GM12878 (cell line): ENCODE measurements around the gene CACTIN. TPM values are rescaled to one million over a fixed set of nuclear protein-coding genes. Genes with fewer than 3 reads are reported as not detected.

Experiments
- ATAC-seq: fragments of 200-7000 bp; cut with Tn5 transposase; 3 replicates; pipeline ENCODE4 v1.9.1; 2020; ENCODE audit warnings: mild to moderate bottlenecking, moderate library complexity
- BruUV-seq: library from RNA; stranded (reverse); fragments of 400-500 nt; replicated peaks from 2 replicates; lab custom pipeline; 2021; lab: Mats Ljungman, UMichigan
- CTCF ChIA-PET: fragments of 300-600 bp; sonication (Branson Sonifier 250); formaldehyde crosslinking; extraction: SDS; loops from one replicate; lab custom pipeline; 2021; ENCODE audit warnings: inconsistent platforms; lab: Yijun Ruan, JAX
- POLR2A ChIA-PET: fragments of 350-600 bp; formaldehyde crosslinking; extraction: SDS; loops from one replicate; lab custom pipeline; 2021; ENCODE audit warnings: inconsistent platforms; lab: Charles Lee
- RAD21 ChIA-PET: fragments of 300-600 bp; sonication (Branson Sonifier 250); formaldehyde crosslinking; loops from one replicate; lab custom pipeline; 2023; ENCODE audit warnings: antibody characterized with exemption; ENCODE audit not compliant: unreplicated experiment; lab: Charles Lee
- SMC1A ChIA-PET: fragments of 300-600 bp; sonication (Branson Sonifier 250); formaldehyde crosslinking; loops from one replicate; lab custom pipeline; 2023; ENCODE audit not compliant: unreplicated experiment, uncharacterized antibody; lab: Charles Lee
- DNase-seq: peaks from one replicate; pipeline ENCODE4 v3.0.0-alpha.2; 2011; ENCODE audit warnings: low read depth, low spot score
- FAIRE-seq: peaks from 3 replicates; lab custom pipeline; 2011; peaks lifted over from hg19 to GRCh38; lab: Jason Lieb, UNC
- H2AFZ ChIP-seq: 2 replicates; pipeline ENCODE4 v1.6.0; 2011; ENCODE audit warnings: low read depth, low read length, control low read depth; ENCODE audit not compliant: control insufficient read depth
- H3K27ac ChIP-seq: 2 replicates; pipeline ENCODE4 v1.5.1; 2011; ENCODE audit warnings: control low read depth; ENCODE audit not compliant: control insufficient read depth, insufficient read depth
- H3K27me3 ChIP-seq, 2 experiments: replicated peaks in 1 of 2; 2 replicates each; pipeline versions ENCODE4 v1.6.0 to v1.6.1; 2011; ENCODE audit warnings: low read length in 1 of 2; ENCODE audit not compliant: control insufficient read depth in 2 of 2, insufficient read depth in 2 of 2
- H3K36me3 ChIP-seq, 2 experiments: 2 replicates each; pipeline ENCODE4 v1.5.1; 2011; ENCODE audit warnings: low read length in 1 of 2; ENCODE audit not compliant: control insufficient read depth in 2 of 2, insufficient read depth in 2 of 2
- H3K4me1 ChIP-seq: 2 replicates; pipeline ENCODE4 v1.6.1; 2011; ENCODE audit warnings: mild to moderate bottlenecking, low read length, moderate library complexity, mixed read lengths; ENCODE audit not compliant: control insufficient read depth, insufficient read depth
- H3K4me2 ChIP-seq: 2 replicates; pipeline ENCODE4 v1.6.0; 2011; ENCODE audit warnings: control low read depth; ENCODE audit not compliant: control insufficient read depth, insufficient read depth
- H3K4me3 ChIP-seq: fragments of 200-600 bp; sonication (generic); 2 replicates; pipeline ENCODE4 v1.5.1; 2016
- H3K79me2 ChIP-seq: 2 replicates; pipeline ENCODE4 v1.6.0; 2011; ENCODE audit warnings: low read length; ENCODE audit not compliant: control insufficient read depth, insufficient read depth
- H3K9ac ChIP-seq: 2 replicates; pipeline ENCODE4 v1.8.0; 2011; ENCODE audit warnings: low read length, control low read depth, mixed read lengths; ENCODE audit not compliant: control insufficient read depth, insufficient read depth
- H3K9me3 ChIP-seq: replicated peaks from 3 replicates; pipeline ENCODE4 v1.5.1; 2011; ENCODE audit warnings: mild to moderate bottlenecking, low read length; ENCODE audit not compliant: control insufficient read depth, insufficient read depth
- H4K20me1 ChIP-seq: 2 replicates; pipeline ENCODE4 v1.6.0; 2011; ENCODE audit not compliant: control insufficient read depth, insufficient read depth
- BMI1 ChIP-seq: fragments of 450-650 bp; IDR thresholded peaks from 2 replicates; pipeline ENCODE4 v1.6.1; 2016; ENCODE audit warnings: mild to moderate bottlenecking, moderate library complexity, borderline replicate concordance
- CHD4 ChIP-seq: fragments of 200-600 bp; sonication (generic); IDR thresholded peaks from 2 replicates; pipeline ENCODE4 v1.6.1; 2016; ENCODE audit warnings: mild to moderate bottlenecking
- CREM ChIP-seq: IDR thresholded peaks from 2 replicates; pipeline ENCODE4 v1.6.1; 2014; ENCODE audit warnings: antibody characterized with exemption, low read depth
- FOS ChIP-seq: IDR thresholded peaks from 3 replicates; pipeline ENCODE4 v1.6.1; 2011; ENCODE audit warnings: borderline replicate concordance; ENCODE audit not compliant: insufficient read length; ENCODE audit errors: extremely low read depth
- IKZF1 ChIP-seq: fragments of 450-650 bp; conservative IDR thresholded peaks from 2 replicates; pipeline ENCODE4 v1.6.1; 2017; ENCODE audit warnings: antibody characterized with exemption, mild to moderate bottlenecking
- JUND ChIP-seq: IDR thresholded peaks from 2 replicates; pipeline ENCODE4 v1.6.1; 2012; ENCODE audit warnings: low read depth, mild to moderate bottlenecking, low read length, improper control_type of control experiment, moderate library complexity
- RCOR1 ChIP-seq: conservative IDR thresholded peaks from 2 replicates; pipeline ENCODE4 v1.6.1; 2012; ENCODE audit warnings: low read depth, low read length, improper control_type of control experiment
- SIN3A ChIP-seq: IDR thresholded peaks from 2 replicates; pipeline ENCODE4 v1.6.1; 2012; ENCODE audit warnings: low read depth, low read length, improper control_type of control experiment
- SPI1 ChIP-seq: IDR thresholded peaks from 2 replicates; pipeline ENCODE4 v1.6.1; 2011; ENCODE audit warnings: low read depth, mild to moderate bottlenecking, low read length, moderate library complexity, borderline replicate concordance; ENCODE audit not compliant: insufficient read depth
- STAT1 ChIP-seq: fragments of 450-650 bp; conservative IDR thresholded peaks from 2 replicates; pipeline ENCODE4 v1.6.1; 2014; ENCODE audit warnings: antibody characterized with exemption, mild to moderate bottlenecking
- USF1 ChIP-seq: IDR thresholded peaks from 2 replicates; pipeline ENCODE4 v1.6.1; 2011; ENCODE audit warnings: borderline replicate concordance, low read depth, mild to moderate bottlenecking, moderate library complexity, mixed read lengths, low read length; ENCODE audit not compliant: insufficient read depth; ENCODE audit errors: extremely low read length
- ZBTB40 ChIP-seq: fragments of 450-650 bp; IDR thresholded peaks from 2 replicates; pipeline ENCODE4 v1.6.1; 2016; ENCODE audit warnings: mild to moderate bottlenecking, moderate library complexity, borderline replicate concordance
- ZNF384 ChIP-seq: IDR thresholded peaks from 2 replicates; pipeline ENCODE4 v1.6.1; 2012; ENCODE audit warnings: low read depth, mild to moderate bottlenecking, low read length, improper control_type of control experiment, borderline replicate concordance
- ZNF592 ChIP-seq: fragments of 450-650 bp; IDR thresholded peaks from 2 replicates; pipeline ENCODE4 v1.6.1; 2017; ENCODE audit warnings: mild to moderate bottlenecking, moderate library complexity
- WGBS: methylation state at CpG from one replicate; pipeline ENCODE4 v1.1.6; 2016; ENCODE audit warnings: low lambda C conversion rate; ENCODE audit not compliant: insufficient replicate concordance, insufficient coverage; ENCODE audit errors: missing lambda C conversion rate; 5-methylcytosine and 5-hydroxymethylcytosine counted together
- in situ Hi-C: fragments of 300-500 bp; cut with MboI; formaldehyde crosslinking; loops from 9 replicates; pipeline ENCODE4 v1.14.3; 2018; ENCODE audit warnings: mixed read lengths
- intact Hi-C: fragments of 100-400 bp; cut with micrococcal nuclease; formaldehyde crosslinking; loops from one replicate; pipeline ENCODE4 v1.14.2; 2022; ENCODE audit not compliant: unreplicated experiment
- polyA plus RNA-seq, 11 experiments: library from polyadenylated mRNA; depleted of rRNA in 4 of 11; unstranded in 6 of 11; stranded (reverse) in 5 of 11; fragments of >200 nt; fragmentation: Nextera tagmentation in 4 of 11; fragmentation: Illumina TruSeq in 1 of 11; extraction: Ambion mirVana in 4 of 11; extraction: Trizol in 1 of 11; gene quantifications; 1 replicate in 1 of 11; 2 replicates in 10 of 11; pipeline versions ENCODE4 v1.2.1 to v1.2.3, GENCODE V29; 2011 to 2016; ENCODE audit warnings: inconsistent platforms in 2 of 11, missing spikeins in 2 of 11, low read depth in 1 of 11
- total RNA-seq, 4 experiments: library from RNA; depleted of rRNA in 3 of 4; stranded (reverse); fragments of >200 nt in 3 of 4; fragmentation: Illumina TruSeq in 1 of 4; extraction: Trizol in 1 of 4; gene quantifications; 2 replicates each; pipeline versions ENCODE4 v1.2.1 to v1.2.3, GENCODE V29; 2013 to 2021

Gene CACTIN
- total and polyA plus RNA-seq, 10 of the 15 experiments (the other 5 are each of a cell fraction or from before 2014, with no cell fraction given) = 0.40 to 31.4 (median 12.5) TPM

- Histone ChIP-seq H3K27me3 (no peaks in the 10 kb centered on the region), H3K27ac (no peak overlapping the region), H3K9me3 (no peaks in the 10 kb centered on the region), H2AFZ (no peak overlapping the region), H3K4me2 (no peak overlapping the region), H3K36me3 (no peaks in the 10 kb centered on the region; a peak in 1 of 4 replicates), H3K4me1 (peaks cover 3% of the 10 kb centered on the region), H3K4me3 (no peak overlapping the region), H4K20me1 (no peaks in the 10 kb centered on the region), H3K9ac (no peak overlapping the region), H3K79me2 (peaks cover 3% of the 10 kb centered on the region)
- ATAC-seq (no peak), DNase-seq (no peak), FAIRE-seq (no peak)
- ChIA-PET RAD21 (no interaction called here), SMC1A (no interaction called here), POLR2A (interaction anchor here (1.2 kb wide), 1 partner anchor 13 kb away, joined by 4 read pairs; the partner anchor contains the start of gene MFSD12), CTCF (no interaction called here)
- WGBS = 69% methylated on average over 7 of the region's 7 CpGs
- no TSS peak for BruUV-seq
- intact Hi-C loops = loop anchor here (5.0 kb wide), 1 partner anchor 37 kb away; the partner anchor contains the start of gene TBXA2R
- TF ChIP-seq RCOR1 = no peak
- TF ChIP-seq IKZF1 = no peak
- no peak for TF ChIP-seq ZNF384
- TF ChIP-seq STAT1 = no peak
- no peak for TF ChIP-seq CREM
- TF ChIP-seq SIN3A = no peak
- no peak for TF ChIP-seq SPI1
- TF ChIP-seq ZBTB40 = no peak
- no peak for TF ChIP-seq JUND
- TF ChIP-seq BMI1 = no peak
- no peak for TF ChIP-seq USF1
- no peak for TF ChIP-seq FOS
- TF ChIP-seq CHD4 = no peak
- no peak for TF ChIP-seq ZNF592
- in situ Hi-C loops = no loop called here
Observed at GRCh38 chr19:3570606-3571011, 56.0 kb downstream of the CACTIN start.
